T-helper 1 cell treated with Interleukin-12 subunit alpha and Interleukin-12 subunit beta and Interleukin-4 antibody, amounts not matched to agents 30 ng/mL and 1 ng/mL, for 36 hours (primary cell): ENCODE measurements around the gene MTCP1. TPM values are rescaled to one million over a fixed set of nuclear protein-coding genes. Genes with fewer than 3 reads are reported as not detected.

Source experiments
- total RNA-seq: library from RNA; stranded (reverse); gene quantifications from 2 replicates; pipeline ENCODE4 v1.2.3, GENCODE V29; 2022

The MTCP1 gene
- total RNA-seq, 1 donor from 2014 or later = 20.3 TPM

Other genes starting within 250 kb of the MTCP1 start
- gene SMIM9, start 236.5 kb downstream of the MTCP1 start, total RNA-seq = not detected in 2 replicates
- 20.0 and 21.5 TPM in 2 replicates for gene F8A1, start 184.8 kb downstream of the MTCP1 start, total RNA-seq
- gene F8, start 48.4 kb downstream of the MTCP1 start, total RNA-seq = 3.9 and 4.6 TPM in 2 replicates
- 44.2 and 46.8 TPM in 2 replicates for gene FUNDC2, start 44.3 kb downstream of the MTCP1 start, total RNA-seq
- gene CMC4, start within 50 bp of the MTCP1 start, total RNA-seq = 1.3 and 3.1 TPM in 2 replicates
- 29.0 and 30.8 TPM in 2 replicates for gene BRCC3, start 372 bp upstream of the MTCP1 start, total RNA-seq
- 62.7 and 68.8 TPM in 2 replicates for gene VBP1, start 145.3 kb upstream of the MTCP1 start, total RNA-seq
- 11.5 and 11.6 TPM in 2 replicates for gene RAB39B, start 193.4 kb upstream of the MTCP1 start, total RNA-seq